AG04449 (cell line): ENCODE measurements around the gene CBX3.

Experiments used
- CTCF ChIA-PET: fragments of 350-600 bp; formaldehyde crosslinking; extraction: SDS; loops from one replicate; lab custom pipeline; 2021; ENCODE audit warnings: antibody characterized with exemption; lab: Yijun Ruan, JAX
- POLR2A ChIA-PET: fragments of 400-600, 350-600 bp; formaldehyde crosslinking; extraction: SDS; loops from one replicate; lab custom pipeline; 2020; ENCODE audit warnings: antibody characterized with exemption, inconsistent platforms; lab: Yijun Ruan, JAX
- DNase-seq: peaks from one replicate; pipeline ENCODE4 v3.0.0-alpha.2; 2010; ENCODE audit warnings: low read depth, low spot score
- H3K4me3 ChIP-seq: 2 replicates; pipeline ENCODE4 v1.5.1; 2011; ENCODE audit warnings: low read depth, mild to moderate bottlenecking, control low read depth, low read length
- TF ChIP-seq, protein P1 (sequence below): IDR thresholded peaks from one replicate; pipeline ENCODE4 v1.5.1; 2011; ENCODE audit warnings: mild to moderate bottlenecking, moderate library complexity, low read length, control low read depth, inconsistent platforms; ENCODE audit not compliant: insufficient read depth; ENCODE audit errors: missing control alignments

CBX3 gene

GRCh38 chr7:26208040-26208439 lies 6.5 kb downstream of the CBX3 start:
- TF ChIP-seq, protein P1, sequence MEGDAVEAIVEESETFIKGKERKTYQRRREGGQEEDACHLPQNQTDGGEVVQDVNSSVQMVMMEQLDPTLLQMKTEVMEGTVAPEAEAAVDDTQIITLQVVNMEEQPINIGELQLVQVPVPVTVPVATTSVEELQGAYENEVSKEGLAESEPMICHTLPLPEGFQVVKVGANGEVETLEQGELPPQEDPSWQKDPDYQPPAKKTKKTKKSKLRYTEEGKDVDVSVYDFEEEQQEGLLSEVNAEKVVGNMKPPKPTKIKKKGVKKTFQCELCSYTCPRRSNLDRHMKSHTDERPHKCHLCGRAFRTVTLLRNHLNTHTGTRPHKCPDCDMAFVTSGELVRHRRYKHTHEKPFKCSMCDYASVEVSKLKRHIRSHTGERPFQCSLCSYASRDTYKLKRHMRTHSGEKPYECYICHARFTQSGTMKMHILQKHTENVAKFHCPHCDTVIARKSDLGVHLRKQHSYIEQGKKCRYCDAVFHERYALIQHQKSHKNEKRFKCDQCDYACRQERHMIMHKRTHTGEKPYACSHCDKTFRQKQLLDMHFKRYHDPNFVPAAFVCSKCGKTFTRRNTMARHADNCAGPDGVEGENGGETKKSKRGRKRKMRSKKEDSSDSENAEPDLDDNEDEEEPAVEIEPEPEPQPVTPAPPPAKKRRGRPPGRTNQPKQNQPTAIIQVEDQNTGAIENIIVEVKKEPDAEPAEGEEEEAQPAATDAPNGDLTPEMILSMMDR: no peak
- ChIA-PET POLR2A (interaction anchor here (0.6 to 1.4 kb wide), 4 partner anchors 9 to 346 kb away, joined by 3 to 4 read pairs (median 4); no protein-coding TSS in a partner anchor), CTCF (interaction anchor here (0.7 kb wide), 1 partner anchor 162 kb away, joined by 5 read pairs; no protein-coding TSS in a partner anchor)
- no peak overlapping the region for H3K4me3 ChIP-seq
- DNase-seq: no peak

- POLR2A ChIA-PET: interaction anchor here (0.6 to 0.8 kb wide), 2 partner anchors 97 to 966 kb away, joined by 3 to 5 read pairs; no protein-coding TSS in a partner anchor
- TF ChIP-seq, protein P1: no peak
Observed at GRCh38 chr7:26212921-26213718, 11.6 kb downstream of the CBX3 start.

GRCh38 chr7:26213807-26214515 lies 12.4 kb downstream of the CBX3 start:
- TF ChIP-seq, protein P1: no peak
- DNase-seq: no peak
- ChIA-PET CTCF (no interaction called here), POLR2A (interaction anchor here (0.6 to 1.2 kb wide), 3 partner anchors 9 to 965 kb away, joined by 3 to 5 read pairs (median 3); partner anchors contain the start of gene CBX3)
- no peak overlapping the region for H3K4me3 ChIP-seq

More at GRCh38 chr7:26212921-26213718, 11.6 kb downstream of the CBX3 start:
- CTCF ChIA-PET: interaction anchor here (0.9 to 1.3 kb wide), 3 partner anchors 10 to 123 kb away, joined by 3 read pairs; no protein-coding TSS in a partner anchor
- DNase-seq: no peak
- no peak overlapping the region for H3K4me3 ChIP-seq

DNA sequence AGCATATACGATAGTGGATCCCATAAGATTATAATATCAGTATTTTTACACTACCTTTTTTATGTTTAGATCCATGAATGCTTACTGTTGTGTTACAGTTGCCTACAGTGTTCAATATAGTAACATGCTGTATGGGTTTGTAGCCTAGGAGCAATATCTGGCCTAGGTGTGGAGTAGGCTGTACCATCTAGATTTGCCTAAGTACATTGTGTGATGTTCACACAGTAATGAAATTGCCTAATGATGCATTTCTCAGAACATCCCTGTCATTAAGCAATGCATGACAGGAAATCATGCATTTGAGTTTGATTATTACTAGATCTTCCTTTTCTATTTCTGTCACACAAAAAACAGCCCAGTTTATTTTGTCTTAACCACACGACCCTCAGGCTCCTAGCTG lies 14.5 kb downstream of the CBX3 start:
- ChIA-PET CTCF (no interaction called here), POLR2A (no interaction called here)
- TF ChIP-seq, protein P1: no peak
- no peak for DNase-seq
- no peak overlapping the region for H3K4me3 ChIP-seq

- POLR2A ChIA-PET: no interaction called here
- CTCF ChIA-PET: no interaction called here
- TF ChIP-seq, protein P1: no peak
- no peak for DNase-seq
- no peak overlapping the region for H3K4me3 ChIP-seq
Observed at GRCh38 chr7:26224359-26224758, 22.8 kb downstream of the CBX3 start.
